ENCODE measurements around the gene PIEZO2. TPM values are rescaled to one million over a fixed set of nuclear protein-coding genes. Genes with fewer than 3 reads are reported as not detected.

PIEZO2 gene
- total RNA-seq, 1 experiment from 2014 or later: 5.5 TPM

- DNase-seq (ENCODE audit: low spot score): no peak
- CTCF ChIA-PET: no interaction called here
- intact Hi-C loops (cut with micrococcal nuclease; ENCODE audit: unreplicated experiment): no loop called here
Measured at GRCh38 chr18:10671441-10671840, 477.9 kb downstream of the PIEZO2 start.

GRCh38 chr18:10670856-10671255 is 478.5 kb downstream of the PIEZO2 start:
- CTCF ChIA-PET: no interaction called here
- H3K36me3 ChIP-seq (ENCODE audit: insufficient read depth, low read length, poor library complexity, severe bottlenecking): no peaks in the 10 kb centered on the region
- no peaks in the 10 kb centered on the region for H3K9me3 ChIP-seq (ENCODE audit: low read depth, low read length, poor library complexity, severe bottlenecking)

More at GRCh38 chr18:10671441-10671840, 477.9 kb downstream of the PIEZO2 start:
- POLR2A ChIA-PET (ENCODE audit: low non-redundant PET): no interaction called here
- Histone ChIP-seq H3K27me3 (replicated peaks; ENCODE audit: insufficient read depth, low read depth, low read length, poor library complexity) (peaks cover 3% of the 10 kb centered on the region), H3K4me3 (ENCODE audit: low read depth, low read length, poor library complexity, severe bottlenecking) (no peak overlapping the region), H3K4me1 (ENCODE audit: insufficient read depth, low read length, poor library complexity, severe bottlenecking) (no peaks in the 10 kb centered on the region), H3K27ac (ENCODE audit: low read depth, low read length, poor library complexity, severe bottlenecking) (no peak overlapping the region), H3K36me3 (ENCODE audit: insufficient read depth, low read length, poor library complexity, severe bottlenecking) (no peaks in the 10 kb centered on the region), H3K9me3 (ENCODE audit: low read depth, low read length, poor library complexity, severe bottlenecking) (no peaks in the 10 kb centered on the region)
- no peak for TF ChIP-seq CTCF (conservative IDR thresholded peaks at IDR 0.05; ENCODE audit: low read depth, low read length)
- TF ChIP-seq EZH2 (IDR thresholded peaks at IDR 0.05; ENCODE audit: borderline replicate concordance, low read depth, low read length, poor library complexity, severe bottlenecking): no peak
- no TSS peak for BruUV-seq (replicated peaks)

GRCh38 chr18:10669441-10670100 is 479.8 kb downstream of the PIEZO2 start:
- Histone ChIP-seq H3K9me3 (ENCODE audit: low read depth, low read length, poor library complexity, severe bottlenecking) (no peaks in the 10 kb centered on the region), H3K27ac (ENCODE audit: low read depth, low read length, poor library complexity, severe bottlenecking) (no peak overlapping the region), H3K36me3 (ENCODE audit: insufficient read depth, low read length, poor library complexity, severe bottlenecking) (no peaks in the 10 kb centered on the region), H3K4me3 (ENCODE audit: low read depth, low read length, poor library complexity, severe bottlenecking) (no peak overlapping the region), H3K27me3 (replicated peaks; ENCODE audit: insufficient read depth, low read depth, low read length, poor library complexity) (peaks cover 3% of the 10 kb centered on the region), H3K4me1 (ENCODE audit: insufficient read depth, low read length, poor library complexity, severe bottlenecking) (no peaks in the 10 kb centered on the region)
- DNase-seq (ENCODE audit: low spot score): peak; percentile 52
- POLR2A ChIA-PET (ENCODE audit: low non-redundant PET): no interaction called here
- CTCF ChIA-PET: no interaction called here
- TF ChIP-seq EZH2 (IDR thresholded peaks at IDR 0.05; ENCODE audit: borderline replicate concordance, low read depth, low read length, poor library complexity, severe bottlenecking) (no peak), CTCF (conservative IDR thresholded peaks at IDR 0.05; ENCODE audit: low read depth, low read length) (no peak)
- intact Hi-C loops (cut with micrococcal nuclease; ENCODE audit: unreplicated experiment): no loop called here
- BruUV-seq (replicated peaks): no TSS peak

More at GRCh38 chr18:10670856-10671255, 478.5 kb downstream of the PIEZO2 start:
- no peak overlapping the region for H3K27ac ChIP-seq (ENCODE audit: low read depth, low read length, poor library complexity, severe bottlenecking)
- intact Hi-C loops (cut with micrococcal nuclease; ENCODE audit: unreplicated experiment): no loop called here
- no peak for TF ChIP-seq CTCF (conservative IDR thresholded peaks at IDR 0.05; ENCODE audit: low read depth, low read length)
- no peak overlapping the region for H3K4me3 ChIP-seq (ENCODE audit: low read depth, low read length, poor library complexity, severe bottlenecking)
- DNase-seq (ENCODE audit: low spot score): no peak
- no peaks in the 10 kb centered on the region for H3K4me1 ChIP-seq (ENCODE audit: insufficient read depth, low read length, poor library complexity, severe bottlenecking)
- no TSS peak for BruUV-seq (replicated peaks)
- POLR2A ChIA-PET (ENCODE audit: low non-redundant PET): no interaction called here
- H3K27me3 ChIP-seq (replicated peaks; ENCODE audit: insufficient read depth, low read depth, low read length, poor library complexity): peaks cover 3% of the 10 kb centered on the region
